ENCODE results near the gene DRGX. TPM values are rescaled to one million over a fixed set of nuclear protein-coding genes. Genes with fewer than 3 reads are reported as not detected.

The DRGX gene
- total RNA-seq, 1 donor = not detected

GRCh38 chr10:49344840-49345239 is 51.0 kb downstream of the DRGX start:
- no peak for TF ChIP-seq CTCF (IDR thresholded peaks at IDR 0.05; ENCODE audit: extremely low read depth, low read depth, low read length)
- Histone ChIP-seq H3K4me3 (ENCODE audit: insufficient read depth, low read length) (no peak overlapping the region), H3K36me3 (ENCODE audit: insufficient read depth, low read length) (no peaks in the 10 kb centered on the region), H3K27me3 (ENCODE audit: insufficient read depth, low read length) (peaks cover 6% of the 10 kb centered on the region), H4K20me1 (ENCODE audit: insufficient read depth, low read length) (no peaks in the 10 kb centered on the region), H2AFZ (ENCODE audit: low read length) (no peak overlapping the region), H3K4me2 (ENCODE audit: insufficient read depth, low read length) (no peak overlapping the region), H3K27ac (ENCODE audit: low read depth, low read length) (no peak overlapping the region), H3K9me3 (ENCODE audit: low read depth, low read length) (no peaks in the 10 kb centered on the region), H3K79me2 (ENCODE audit: insufficient read depth, low read length) (no peaks in the 10 kb centered on the region), H3K4me1 (ENCODE audit: insufficient read depth, low read length) (no peaks in the 10 kb centered on the region)
- DNase-seq (ENCODE audit: insufficient read length, low spot score, missing footprints) = no peak

- H3K36me3 ChIP-seq (ENCODE audit: insufficient read depth, low read length) = no peaks in the 10 kb centered on the region
- H3K4me1 ChIP-seq (ENCODE audit: insufficient read depth, low read length) = no peaks in the 10 kb centered on the region
- no peak overlapping the region for H3K4me2 ChIP-seq (ENCODE audit: insufficient read depth, low read length)
- H4K20me1 ChIP-seq (ENCODE audit: insufficient read depth, low read length) = no peaks in the 10 kb centered on the region
- H3K4me3 ChIP-seq (ENCODE audit: insufficient read depth, low read length) = no peak overlapping the region
- H3K27me3 ChIP-seq (ENCODE audit: insufficient read depth, low read length) = peaks cover 12% of the 10 kb centered on the region
- no peak for DNase-seq (ENCODE audit: insufficient read length, low spot score, missing footprints)
- H3K79me2 ChIP-seq (ENCODE audit: insufficient read depth, low read length) = no peaks in the 10 kb centered on the region
- H2AFZ ChIP-seq (ENCODE audit: low read length) = no peak overlapping the region
- no peak overlapping the region for H3K27ac ChIP-seq (ENCODE audit: low read depth, low read length)
- no peaks in the 10 kb centered on the region for H3K9me3 ChIP-seq (ENCODE audit: low read depth, low read length)
- no peak for TF ChIP-seq CTCF (IDR thresholded peaks at IDR 0.05; ENCODE audit: extremely low read depth, low read depth, low read length)
Observed at GRCh38 chr10:49338604-49339003, 57.3 kb downstream of the DRGX start.

GRCh38 chr10:49335364-49335972 is 60.4 kb downstream of the DRGX start:
- Histone ChIP-seq H3K27ac (ENCODE audit: low read depth, low read length) (no peak overlapping the region), H3K79me2 (ENCODE audit: insufficient read depth, low read length) (no peaks in the 10 kb centered on the region), H2AFZ (ENCODE audit: low read length) (no peak overlapping the region), H3K9me3 (ENCODE audit: low read depth, low read length) (no peaks in the 10 kb centered on the region), H3K4me3 (ENCODE audit: insufficient read depth, low read length) (no peak overlapping the region), H3K4me2 (ENCODE audit: insufficient read depth, low read length) (no peak overlapping the region), H3K36me3 (ENCODE audit: insufficient read depth, low read length) (no peaks in the 10 kb centered on the region), H3K27me3 (ENCODE audit: insufficient read depth, low read length) (peaks cover 7% of the 10 kb centered on the region), H3K4me1 (ENCODE audit: insufficient read depth, low read length) (no peaks in the 10 kb centered on the region), H4K20me1 (ENCODE audit: insufficient read depth, low read length) (no peaks in the 10 kb centered on the region)
- no peak for TF ChIP-seq CTCF (IDR thresholded peaks at IDR 0.05; ENCODE audit: extremely low read depth, low read depth, low read length)
- DNase-seq (ENCODE audit: insufficient read length, low spot score, missing footprints) = no peak

- Histone ChIP-seq H4K20me1 (ENCODE audit: insufficient read depth, low read length) (no peaks in the 10 kb centered on the region), H3K27ac (ENCODE audit: low read depth, low read length) (no peak overlapping the region), H3K79me2 (ENCODE audit: insufficient read depth, low read length) (no peaks in the 10 kb centered on the region), H2AFZ (ENCODE audit: low read length) (no peak overlapping the region), H3K4me3 (ENCODE audit: insufficient read depth, low read length) (no peak overlapping the region), H3K36me3 (ENCODE audit: insufficient read depth, low read length) (no peaks in the 10 kb centered on the region), H3K9me3 (ENCODE audit: low read depth, low read length) (no peaks in the 10 kb centered on the region), H3K27me3 (ENCODE audit: insufficient read depth, low read length) (peaks cover 7% of the 10 kb centered on the region), H3K4me2 (ENCODE audit: insufficient read depth, low read length) (no peak overlapping the region), H3K4me1 (ENCODE audit: insufficient read depth, low read length) (no peaks in the 10 kb centered on the region)
- no peak for DNase-seq (ENCODE audit: insufficient read length, low spot score, missing footprints)
- no peak for TF ChIP-seq CTCF (IDR thresholded peaks at IDR 0.05; ENCODE audit: extremely low read depth, low read depth, low read length)
Observed at GRCh38 chr10:49334964-49335363, 60.9 kb downstream of the DRGX start.
